Memory B cell (primary cell): ENCODE data around the gene MFSD1.

ENCODE experiments used
- ATAC-seq: fragments of 150-1000 bp; cut with Tn5 transposase; 2 replicates; pipeline ENCODE4 v1.10.0; 2021; ENCODE audit warnings: low read depth, mild to moderate bottlenecking, moderate library complexity
- DNase-seq, 2 donors: peaks; one replicate each; pipeline ENCODE4 v3.0.0; 2022; ENCODE audit warnings: low spot score in 2 of 2
- H3K27ac Mint-ChIP-seq: one replicate; pipeline ENCODE4 v1.8.0; 2022; ENCODE audit warnings: mild to moderate bottlenecking, moderate library complexity, mixed read lengths
- H3K27me3 Mint-ChIP-seq: one replicate; pipeline ENCODE4 v1.8.0; 2022; ENCODE audit warnings: mixed read lengths
- H3K36me3 Mint-ChIP-seq: one replicate; pipeline ENCODE4 v1.8.0; 2022; ENCODE audit warnings: mild to moderate bottlenecking, mixed read lengths
- H3K4me1 Mint-ChIP-seq: one replicate; pipeline ENCODE4 v1.8.0; 2022; ENCODE audit warnings: mixed read lengths
- H3K4me3 Mint-ChIP-seq: one replicate; pipeline ENCODE4 v1.8.0; 2022; ENCODE audit warnings: mild to moderate bottlenecking, moderate library complexity, mixed read lengths
- H3K9me3 Mint-ChIP-seq: one replicate; pipeline ENCODE4 v1.8.0; 2022; ENCODE audit warnings: mixed read lengths

Gene MFSD1

DNA sequence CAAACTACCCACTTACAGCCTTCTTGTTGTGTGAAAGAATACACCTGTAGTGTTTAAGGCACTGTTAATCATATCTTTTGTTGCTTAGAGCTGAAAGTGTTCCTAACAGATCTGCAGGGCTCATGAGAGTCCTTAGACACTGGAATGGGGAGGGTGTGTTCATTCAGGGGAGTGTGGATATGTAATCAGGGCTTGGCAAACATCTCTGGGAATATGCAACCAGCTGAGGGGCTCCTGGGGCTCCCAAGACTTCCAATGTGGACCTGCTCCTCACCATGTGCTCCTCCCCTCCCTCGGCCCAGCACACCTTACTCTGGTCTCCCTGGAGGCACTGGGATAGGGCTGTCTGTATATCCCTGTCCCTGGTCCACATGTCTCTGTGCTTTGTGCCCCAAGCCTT is 30.3 kb upstream of the MFSD1 start:
- peaks cover 2% of the 10 kb centered on the region for H3K27me3 Mint-ChIP-seq
- no peak for ATAC-seq
- no peaks in the 10 kb centered on the region for H3K4me1 Mint-ChIP-seq
- H3K9me3 Mint-ChIP-seq, result no peaks in the 10 kb centered on the region
- peaks cover 3% of the 10 kb centered on the region for H3K36me3 Mint-ChIP-seq
- no peak overlapping the region for H3K4me3 Mint-ChIP-seq
- H3K27ac Mint-ChIP-seq, result no peak overlapping the region
- no peak for DNase-seq

DNA sequence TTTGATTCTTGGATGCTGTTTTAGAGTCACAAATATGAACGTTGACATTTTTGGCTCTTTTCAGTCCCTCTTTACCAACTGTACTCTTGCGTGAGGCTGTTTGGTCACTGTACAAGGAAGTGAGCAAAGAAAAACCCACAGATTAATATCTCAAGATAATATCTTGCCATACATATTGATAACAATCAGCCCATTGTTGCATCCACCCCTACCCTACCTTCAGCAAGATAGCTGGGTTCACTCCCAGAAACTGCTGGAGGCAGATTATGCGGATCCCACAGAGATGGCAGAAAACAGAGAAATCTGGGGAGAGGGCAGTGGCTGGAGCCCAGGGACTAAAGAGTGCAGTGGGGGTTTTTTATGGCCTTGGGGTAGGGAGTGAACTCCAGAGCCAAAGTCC is 29.9 kb upstream of the MFSD1 start:
- Mint-ChIP-seq H3K4me1 (no peaks in the 10 kb centered on the region), H3K27me3 (no peaks in the 10 kb centered on the region), H3K27ac (no peak overlapping the region), H3K36me3 (no peaks in the 10 kb centered on the region), H3K9me3 (no peaks in the 10 kb centered on the region), H3K4me3 (no peak overlapping the region)
- no peak for DNase-seq
- no peak for ATAC-seq

DNA sequence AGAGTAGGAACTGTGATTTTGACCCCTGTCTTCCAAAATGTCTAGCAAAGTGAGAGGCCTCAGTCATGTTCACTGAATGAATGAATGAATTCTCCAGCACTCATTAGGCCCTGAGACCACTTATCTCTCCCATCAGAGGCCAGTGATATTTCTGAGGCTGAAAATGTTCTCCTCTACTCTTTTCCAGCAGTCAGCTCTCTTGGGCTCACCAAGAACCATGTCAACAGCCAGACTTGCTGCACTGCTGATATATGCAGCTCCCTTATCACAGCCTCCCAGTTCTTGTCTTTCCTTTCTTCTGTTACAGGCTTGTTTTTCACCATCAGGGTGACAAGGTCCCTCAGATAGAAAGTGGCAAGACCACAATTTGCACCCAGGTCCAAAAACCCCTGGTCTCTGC is 28.7 kb upstream of the MFSD1 start:
- DNase-seq (no peak), ATAC-seq (no peak)
- H3K9me3 Mint-ChIP-seq, result no peaks in the 10 kb centered on the region
- H3K4me1 Mint-ChIP-seq, result no peaks in the 10 kb centered on the region
- no peaks in the 10 kb centered on the region for H3K27me3 Mint-ChIP-seq
- H3K27ac Mint-ChIP-seq, result no peak overlapping the region
- no peaks in the 10 kb centered on the region for H3K36me3 Mint-ChIP-seq
- H3K4me3 Mint-ChIP-seq, result no peak overlapping the region

DNA sequence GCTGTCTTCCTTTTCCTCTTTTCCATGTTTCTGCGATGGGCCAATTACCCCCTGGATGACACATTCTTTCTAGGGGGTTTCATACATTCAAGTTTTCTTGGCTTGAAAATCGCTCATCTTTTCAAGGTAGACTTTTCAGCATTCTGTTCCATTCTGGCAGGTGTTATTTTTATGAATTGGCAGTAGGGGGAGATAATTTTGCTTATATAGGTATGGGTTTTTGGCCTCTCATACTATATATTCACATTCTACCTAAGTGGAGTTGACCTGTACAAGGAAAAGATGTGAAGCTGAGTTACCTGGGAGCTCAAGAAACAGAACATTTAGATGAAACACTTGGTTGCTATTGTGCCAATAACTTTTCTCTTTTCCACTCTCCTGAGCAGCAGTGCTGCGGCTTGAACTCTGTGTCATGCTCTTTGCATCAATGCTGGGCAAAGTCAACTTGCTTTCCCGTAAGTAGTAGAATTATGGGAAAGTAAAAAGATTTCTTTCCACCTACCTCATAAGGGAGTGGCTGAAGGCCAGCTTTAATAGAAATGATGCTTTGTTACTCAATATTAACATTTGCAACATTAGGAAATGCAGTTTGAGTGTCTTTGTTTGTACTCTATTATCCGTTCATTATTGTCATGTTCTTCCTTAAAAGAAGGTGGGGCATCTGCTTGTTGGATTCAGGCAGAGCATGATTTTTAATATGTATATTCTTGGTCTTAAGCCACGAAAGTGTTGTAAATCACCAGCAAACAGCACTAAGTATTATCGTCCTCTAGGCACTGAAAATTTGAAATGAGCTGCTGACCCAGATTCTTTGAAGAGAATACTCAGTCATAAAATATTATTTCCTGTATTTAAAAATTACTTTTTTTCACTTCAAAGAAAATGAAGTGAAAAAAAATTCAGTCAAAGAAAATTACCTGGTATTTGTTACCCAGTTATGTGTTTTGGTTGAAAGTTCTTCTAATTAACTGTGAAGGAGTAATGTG is 27.7 kb upstream of the MFSD1 start:
- Mint-ChIP-seq H3K4me1 (no peaks in the 10 kb centered on the region), H3K9me3 (no peaks in the 10 kb centered on the region), H3K4me3 (no peak overlapping the region), H3K27ac (no peak overlapping the region), H3K36me3 (no peaks in the 10 kb centered on the region), H3K27me3 (no peaks in the 10 kb centered on the region)
- DNase-seq (no peak), ATAC-seq (no peak)

DNA sequence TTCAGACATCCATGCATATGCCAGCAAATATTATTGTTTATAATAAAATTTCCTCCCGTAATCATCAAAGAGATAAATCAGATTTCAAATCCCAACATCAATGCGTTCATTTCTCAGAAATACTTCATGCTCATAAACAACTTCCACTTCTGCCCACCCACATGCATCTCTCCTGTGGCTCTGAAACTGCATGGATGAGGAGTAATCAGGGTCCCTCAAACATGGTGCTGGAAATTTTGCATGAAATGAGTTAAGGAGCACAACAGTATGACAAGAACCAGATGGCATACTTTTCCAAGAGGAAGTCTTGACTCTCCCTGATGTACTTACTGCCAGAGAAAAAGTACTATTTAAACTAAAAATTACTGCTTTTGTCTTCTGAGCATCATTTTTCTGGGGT is 26.9 kb upstream of the MFSD1 start:
- Mint-ChIP-seq H3K4me1 (no peaks in the 10 kb centered on the region), H3K27ac (no peak overlapping the region), H3K4me3 (no peak overlapping the region), H3K36me3 (peaks cover 1% of the 10 kb centered on the region), H3K9me3 (no peaks in the 10 kb centered on the region), H3K27me3 (no peaks in the 10 kb centered on the region)
- no peak for DNase-seq
- no peak for ATAC-seq

DNA sequence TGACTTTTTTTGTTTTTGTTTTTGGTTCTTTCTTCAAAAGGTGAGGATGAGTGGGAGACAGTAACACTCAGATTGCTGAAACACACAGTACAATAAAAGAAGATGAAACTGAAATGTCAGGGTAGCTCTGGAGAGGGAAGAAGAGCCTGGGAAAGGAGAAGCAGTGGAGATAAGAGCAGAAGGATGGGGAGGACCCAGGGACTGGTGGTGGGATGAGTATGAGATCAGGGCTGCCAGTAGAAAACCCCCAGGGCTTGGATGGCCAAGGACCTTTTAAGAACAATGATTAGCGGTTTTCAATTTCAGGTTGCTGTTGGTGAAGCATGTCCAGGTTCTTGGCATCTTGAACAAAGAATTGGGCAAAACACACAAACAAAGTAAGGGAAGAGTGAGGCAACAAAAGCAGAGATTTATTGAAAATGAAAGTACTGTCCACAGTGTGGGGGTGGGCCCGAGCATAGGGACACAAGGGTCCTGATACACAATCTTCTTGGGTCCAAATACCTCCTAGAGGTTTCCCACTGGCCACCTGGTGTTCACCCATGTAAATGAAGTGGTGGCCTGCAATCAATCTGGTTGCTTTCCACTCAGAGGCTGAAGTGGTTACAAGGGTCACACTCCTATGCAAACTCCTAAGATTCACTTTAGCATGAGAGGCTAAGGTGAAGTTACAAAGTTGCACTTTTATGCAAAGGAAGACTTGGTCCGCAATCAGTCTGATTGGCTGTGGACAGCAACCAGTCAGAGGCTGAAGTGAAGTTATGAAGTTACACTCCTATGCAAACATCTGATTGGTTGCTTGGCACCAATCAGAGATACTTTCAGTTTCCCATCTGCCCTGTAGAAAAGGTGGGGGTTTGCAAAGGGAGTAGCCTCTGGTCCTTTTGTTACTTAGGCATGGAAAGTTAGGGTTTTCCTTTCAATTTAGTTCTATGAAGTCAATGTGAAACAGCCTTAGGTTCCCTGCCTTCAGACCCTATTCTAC is 26.1 kb upstream of the MFSD1 start:
- H3K27me3 Mint-ChIP-seq, result no peaks in the 10 kb centered on the region
- H3K27ac Mint-ChIP-seq, result no peak overlapping the region
- no peak for ATAC-seq
- DNase-seq, result no peak
- H3K4me1 Mint-ChIP-seq, result no peaks in the 10 kb centered on the region
- H3K9me3 Mint-ChIP-seq, result no peaks in the 10 kb centered on the region
- peaks cover 1% of the 10 kb centered on the region for H3K36me3 Mint-ChIP-seq
- no peak overlapping the region for H3K4me3 Mint-ChIP-seq

DNA sequence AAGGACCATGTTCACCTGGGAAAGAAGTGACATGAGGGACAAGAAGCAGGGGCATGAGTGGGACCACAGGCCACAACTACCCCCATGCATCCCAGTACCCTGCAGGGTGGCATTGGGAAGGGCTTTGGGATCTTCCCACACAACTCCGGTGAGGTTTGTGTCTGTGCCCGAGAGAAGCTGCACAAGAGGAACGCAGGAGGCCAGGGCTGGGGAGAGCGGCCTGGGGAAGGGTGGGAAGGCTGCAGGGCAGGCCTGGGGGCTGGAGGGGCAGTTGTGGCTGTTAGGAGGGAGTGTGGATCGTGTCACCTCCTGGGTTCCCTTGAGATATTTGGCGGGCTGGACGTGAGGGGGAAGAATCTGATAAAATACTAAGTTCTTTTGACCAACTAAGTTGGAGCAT is 25.3 kb upstream of the MFSD1 start:
- no peaks in the 10 kb centered on the region for H3K27me3 Mint-ChIP-seq
- H3K9me3 Mint-ChIP-seq, result no peaks in the 10 kb centered on the region
- no peak for ATAC-seq
- no peak overlapping the region for H3K4me3 Mint-ChIP-seq
- peaks cover 1% of the 10 kb centered on the region for H3K36me3 Mint-ChIP-seq
- H3K27ac Mint-ChIP-seq, result no peak overlapping the region
- no peaks in the 10 kb centered on the region for H3K4me1 Mint-ChIP-seq
- no peak for DNase-seq

DNA sequence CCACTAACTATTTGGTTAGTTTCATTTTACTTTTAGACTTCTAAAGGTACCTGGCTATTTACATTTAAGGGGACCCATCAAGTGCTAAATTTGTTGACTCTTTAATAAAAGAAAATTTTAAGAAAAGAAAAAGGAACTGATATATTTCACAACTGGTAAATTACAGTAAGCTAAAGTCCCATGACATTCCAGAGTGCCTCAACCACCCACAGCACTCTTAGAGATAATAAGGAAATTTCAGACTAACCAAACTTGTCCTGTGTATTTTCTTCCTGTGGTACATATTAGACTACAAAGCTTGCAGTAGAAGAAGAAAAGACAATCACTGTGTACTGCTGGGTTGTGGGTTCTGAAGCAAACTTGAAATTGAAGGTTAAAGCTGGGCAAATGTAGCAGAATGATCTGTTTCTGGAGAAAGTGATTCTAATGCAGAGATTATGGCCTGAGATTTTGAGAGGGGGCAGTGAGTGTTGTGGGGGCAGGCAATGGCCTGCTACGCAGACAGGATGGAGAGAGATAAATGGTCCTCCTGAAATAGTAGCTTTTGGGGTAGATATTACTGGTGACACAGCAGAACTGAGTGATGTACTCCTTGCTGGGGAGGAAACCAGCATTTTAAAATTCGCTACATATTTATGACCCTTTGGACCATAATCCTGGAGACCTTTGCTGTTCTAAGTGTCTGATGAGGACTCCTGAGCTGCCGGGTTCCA is 24.5 kb upstream of the MFSD1 start:
- ATAC-seq (no peak), DNase-seq (no peak)
- no peak overlapping the region for H3K27ac Mint-ChIP-seq
- no peak overlapping the region for H3K4me3 Mint-ChIP-seq
- no peaks in the 10 kb centered on the region for H3K4me1 Mint-ChIP-seq
- no peaks in the 10 kb centered on the region for H3K9me3 Mint-ChIP-seq
- no peaks in the 10 kb centered on the region for H3K27me3 Mint-ChIP-seq
- H3K36me3 Mint-ChIP-seq, result peaks cover 1% of the 10 kb centered on the region

DNA sequence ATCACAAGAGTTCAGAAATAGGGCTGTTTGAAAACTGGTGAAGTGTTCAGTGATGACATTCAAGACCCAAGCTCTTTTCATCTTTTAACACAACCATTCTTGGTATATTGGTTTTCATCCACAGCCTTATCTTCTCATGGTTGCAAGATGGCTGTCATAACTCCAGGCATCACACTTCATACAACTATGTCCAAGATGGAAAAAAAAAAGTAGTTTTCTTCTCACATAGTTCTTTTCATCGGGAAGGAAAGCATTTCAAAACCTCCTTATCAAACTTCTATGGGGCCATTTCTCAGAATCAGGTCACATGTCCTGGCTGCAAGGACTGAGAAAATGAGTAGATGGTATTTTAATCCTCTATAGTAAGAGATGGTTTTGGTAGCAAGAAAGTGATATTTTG is 21.1 kb upstream of the MFSD1 start:
- H3K4me3 Mint-ChIP-seq, result no peak overlapping the region
- DNase-seq (no peak), ATAC-seq (no peak)
- peaks cover 1% of the 10 kb centered on the region for H3K36me3 Mint-ChIP-seq
- H3K27ac Mint-ChIP-seq, result no peak overlapping the region
- no peaks in the 10 kb centered on the region for H3K9me3 Mint-ChIP-seq
- H3K27me3 Mint-ChIP-seq, result no peaks in the 10 kb centered on the region
- no peaks in the 10 kb centered on the region for H3K4me1 Mint-ChIP-seq

DNA sequence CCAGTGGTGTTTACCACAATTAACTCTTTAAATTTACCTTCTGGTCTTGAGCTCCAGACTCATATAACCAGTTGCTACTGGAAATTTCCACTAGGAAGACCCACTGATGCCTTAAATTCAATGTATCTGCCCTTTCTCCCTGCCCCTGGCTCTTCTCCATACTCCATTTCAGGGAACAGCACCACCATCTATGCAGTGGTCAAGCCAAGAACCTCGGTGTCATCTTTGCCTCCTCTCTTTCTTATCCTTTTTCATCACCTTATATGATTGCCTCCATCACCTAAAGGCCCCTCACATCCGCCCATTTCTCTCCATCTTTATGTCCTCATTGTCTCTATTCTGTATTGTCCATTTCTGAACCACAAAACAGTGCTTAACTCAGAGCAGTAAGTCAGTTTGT is 20.7 kb upstream of the MFSD1 start:
- Mint-ChIP-seq H3K4me3 (no peak overlapping the region), H3K36me3 (peaks cover 1% of the 10 kb centered on the region), H3K9me3 (peaks cover 1% of the 10 kb centered on the region), H3K27me3 (no peaks in the 10 kb centered on the region), H3K27ac (no peak overlapping the region), H3K4me1 (no peaks in the 10 kb centered on the region)
- DNase-seq, result no peak
- no peak for ATAC-seq

DNA sequence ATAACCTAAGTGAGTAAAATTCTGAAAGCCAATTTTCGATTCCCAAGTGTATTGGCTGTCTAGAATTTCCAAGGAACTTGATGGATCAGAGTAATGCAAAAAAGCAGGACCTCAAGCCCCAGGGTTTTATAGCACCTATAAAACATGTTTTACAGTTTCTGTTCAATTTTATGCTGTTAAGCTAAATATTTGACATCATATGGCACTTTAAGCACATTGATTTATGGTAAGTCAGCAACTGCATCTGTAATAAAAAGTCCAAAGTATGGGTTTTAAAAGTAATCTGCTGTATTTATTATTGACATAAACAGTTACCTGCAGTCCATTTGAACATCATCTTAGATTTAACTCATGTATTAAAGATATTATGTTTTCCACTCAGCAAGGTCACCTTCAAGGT is 20.0 kb upstream of the MFSD1 start:
- H3K9me3 Mint-ChIP-seq, result peaks cover 3% of the 10 kb centered on the region
- H3K36me3 Mint-ChIP-seq, result peaks cover 1% of the 10 kb centered on the region
- DNase-seq (no peak), ATAC-seq (no peak)
- no peaks in the 10 kb centered on the region for H3K4me1 Mint-ChIP-seq
- H3K27ac Mint-ChIP-seq, result no peak overlapping the region
- no peaks in the 10 kb centered on the region for H3K27me3 Mint-ChIP-seq
- no peak overlapping the region for H3K4me3 Mint-ChIP-seq

DNA sequence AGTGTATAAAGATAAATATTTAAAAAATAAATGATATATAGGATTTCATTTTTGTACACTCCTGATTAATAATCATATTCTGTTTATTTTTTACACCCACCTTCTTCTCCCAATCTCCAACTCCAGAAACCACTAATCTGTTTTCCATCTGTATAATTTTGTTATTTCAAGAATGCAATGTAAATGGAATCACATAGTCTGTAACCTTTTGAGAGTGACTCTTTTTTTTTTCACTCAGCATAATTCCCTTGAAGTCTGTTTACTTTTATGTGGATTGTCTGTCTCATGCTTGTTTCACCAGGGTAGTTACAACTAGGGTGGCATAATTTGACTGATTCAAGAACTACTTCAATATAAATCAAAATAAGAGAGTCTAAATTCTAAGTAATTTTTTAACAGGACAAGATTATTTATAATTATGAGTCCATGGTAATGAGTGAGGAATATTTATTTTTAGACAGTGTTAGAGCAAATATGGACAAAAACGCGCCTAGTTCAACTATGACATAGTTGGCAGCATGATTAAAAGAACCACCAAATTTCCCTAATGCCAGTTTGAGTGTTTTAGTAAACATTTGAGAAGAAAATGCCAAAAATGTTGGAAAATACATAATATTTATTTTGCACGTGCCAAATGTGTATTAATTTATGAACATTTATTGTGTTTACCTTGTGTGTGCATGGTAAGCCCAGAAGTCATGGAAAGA is 19.4 kb upstream of the MFSD1 start:
- Mint-ChIP-seq H3K36me3 (peaks cover 1% of the 10 kb centered on the region), H3K27me3 (no peaks in the 10 kb centered on the region), H3K4me1 (no peaks in the 10 kb centered on the region), H3K27ac (no peak overlapping the region), H3K4me3 (no peak overlapping the region), H3K9me3 (peaks cover 3% of the 10 kb centered on the region)
- DNase-seq (no peak), ATAC-seq (no peak)

DNA sequence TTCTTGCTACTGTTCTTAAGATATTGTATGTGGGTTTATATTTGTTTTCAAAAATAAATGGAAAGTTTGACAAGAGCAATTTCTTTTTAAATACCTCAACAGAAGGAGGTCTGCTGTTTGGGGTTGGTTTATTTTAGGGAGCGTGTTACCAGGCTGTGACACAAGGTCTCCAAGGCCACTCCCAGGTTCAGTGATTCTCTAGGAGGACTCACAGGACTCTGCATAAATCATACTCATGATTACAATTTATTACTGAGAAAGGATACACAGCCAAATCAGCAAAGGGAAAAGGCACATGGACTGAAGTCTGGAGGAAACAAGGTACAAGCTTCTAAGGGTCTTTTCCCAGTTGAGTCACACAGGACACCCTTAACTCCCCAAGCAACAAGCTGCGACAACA is 18.8 kb upstream of the MFSD1 start:
- DNase-seq, result no peak
- no peak overlapping the region for H3K4me3 Mint-ChIP-seq

More for the DNA sequence above, 18.8 kb upstream of the MFSD1 start:
- H3K27ac Mint-ChIP-seq, result no peak overlapping the region
- H3K4me1 Mint-ChIP-seq, result no peaks in the 10 kb centered on the region
- H3K9me3 Mint-ChIP-seq, result peaks cover 3% of the 10 kb centered on the region
- peaks cover 1% of the 10 kb centered on the region for H3K36me3 Mint-ChIP-seq
- ATAC-seq, result no peak
- H3K27me3 Mint-ChIP-seq, result no peaks in the 10 kb centered on the region
